ENCODE measurements around the gene SAMHD1. TPM values are rescaled to one million over a fixed set of nuclear protein-coding genes. Genes with fewer than 3 reads are reported as not detected.

SAMHD1 gene
- polyA plus RNA-seq, 2 of the 4 experiments (the other 2 are of a cell fraction) = 9.8 to 11.7 TPM

DNA sequence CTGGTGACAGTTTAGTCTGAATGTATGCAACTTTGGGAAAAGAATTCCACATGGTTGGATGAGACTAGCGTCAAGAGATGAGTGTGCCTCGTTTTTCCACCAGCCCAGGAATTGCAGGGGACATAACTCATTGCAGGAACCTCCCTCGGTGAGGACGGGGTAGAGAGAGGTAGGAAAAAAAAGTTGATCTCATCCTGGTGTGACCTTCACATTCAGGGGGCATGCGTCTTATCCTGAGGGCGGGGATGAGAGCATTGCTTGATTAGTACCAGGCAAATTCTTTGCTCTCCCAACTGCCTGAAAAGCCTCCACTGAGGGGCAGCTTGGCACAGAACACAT is 63.8 kb downstream of the SAMHD1 start:
- DNase-seq (ENCODE audit: low read depth in 1 of 2, low spot score in 1 of 2) = no peak
- ChIA-PET POLR2A (no interaction called here), CTCF (interaction anchor here (0.6 to 4.6 kb wide), 14 partner anchors 9 to 482 kb away, joined by 3 to 39 read pairs (median 6); partner anchors contain the start of gene TLDC2)
- 51% methylated on average over 6 of the region's 6 CpGs for WGBS (ENCODE audit: missing lambda C conversion rate)
- Histone ChIP-seq H3K4me1 (no peaks in the 10 kb centered on the region), H3K9me3 (no peaks in the 10 kb centered on the region), H3K27ac (no peak overlapping the region), H3K4me3 (no peak overlapping the region), H3K4me2 (no peak overlapping the region; the same call in 2 of the 3 replicates)
- FAIRE-seq = no peak
- no peak for ATAC-seq
- TF ChIP-seq RNF2 (IDR thresholded peaks at IDR 0.05; ENCODE audit: borderline replicate concordance, low read depth) (no peak), MYC (IDR thresholded peaks at IDR 0.05; ENCODE audit: borderline replicate concordance, low read length) (no peak), HOXB5 (CRISPR knock-in tag; IDR thresholded peaks at IDR 0.05) (no peak), PHF8 (IDR thresholded peaks at IDR 0.05; ENCODE audit: borderline replicate concordance, low read depth) (no peak), CHD4 (IDR thresholded peaks at IDR 0.05; ENCODE audit: borderline replicate concordance) (no peak), RFX5 (IDR thresholded peaks at IDR 0.05) (no peak), TP53 (CRISPR knock-in tag; IDR thresholded peaks at IDR 0.05) (no peak), MAZ (IDR thresholded peaks at IDR 0.05; ENCODE audit: borderline replicate concordance, low read depth, low read length) (no peak), CBX2 (IDR thresholded peaks at IDR 0.05; ENCODE audit: borderline replicate concordance, low read depth) (no peak), KDM1A (IDR thresholded peaks at IDR 0.05; ENCODE audit: low read depth) (no peak)
- TF ChIP-seq, protein P1, sequence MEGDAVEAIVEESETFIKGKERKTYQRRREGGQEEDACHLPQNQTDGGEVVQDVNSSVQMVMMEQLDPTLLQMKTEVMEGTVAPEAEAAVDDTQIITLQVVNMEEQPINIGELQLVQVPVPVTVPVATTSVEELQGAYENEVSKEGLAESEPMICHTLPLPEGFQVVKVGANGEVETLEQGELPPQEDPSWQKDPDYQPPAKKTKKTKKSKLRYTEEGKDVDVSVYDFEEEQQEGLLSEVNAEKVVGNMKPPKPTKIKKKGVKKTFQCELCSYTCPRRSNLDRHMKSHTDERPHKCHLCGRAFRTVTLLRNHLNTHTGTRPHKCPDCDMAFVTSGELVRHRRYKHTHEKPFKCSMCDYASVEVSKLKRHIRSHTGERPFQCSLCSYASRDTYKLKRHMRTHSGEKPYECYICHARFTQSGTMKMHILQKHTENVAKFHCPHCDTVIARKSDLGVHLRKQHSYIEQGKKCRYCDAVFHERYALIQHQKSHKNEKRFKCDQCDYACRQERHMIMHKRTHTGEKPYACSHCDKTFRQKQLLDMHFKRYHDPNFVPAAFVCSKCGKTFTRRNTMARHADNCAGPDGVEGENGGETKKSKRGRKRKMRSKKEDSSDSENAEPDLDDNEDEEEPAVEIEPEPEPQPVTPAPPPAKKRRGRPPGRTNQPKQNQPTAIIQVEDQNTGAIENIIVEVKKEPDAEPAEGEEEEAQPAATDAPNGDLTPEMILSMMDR (IDR thresholded peaks at IDR 0.05) = no peak
- TF ChIP-seq, protein P2, sequence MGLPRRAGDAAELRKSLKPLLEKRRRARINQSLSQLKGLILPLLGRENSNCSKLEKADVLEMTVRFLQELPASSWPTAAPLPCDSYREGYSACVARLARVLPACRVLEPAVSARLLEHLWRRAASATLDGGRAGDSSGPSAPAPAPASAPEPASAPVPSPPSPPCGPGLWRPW (IDR thresholded peaks at IDR 0.05) = no peak
- TF ChIP-seq, protein P3, sequence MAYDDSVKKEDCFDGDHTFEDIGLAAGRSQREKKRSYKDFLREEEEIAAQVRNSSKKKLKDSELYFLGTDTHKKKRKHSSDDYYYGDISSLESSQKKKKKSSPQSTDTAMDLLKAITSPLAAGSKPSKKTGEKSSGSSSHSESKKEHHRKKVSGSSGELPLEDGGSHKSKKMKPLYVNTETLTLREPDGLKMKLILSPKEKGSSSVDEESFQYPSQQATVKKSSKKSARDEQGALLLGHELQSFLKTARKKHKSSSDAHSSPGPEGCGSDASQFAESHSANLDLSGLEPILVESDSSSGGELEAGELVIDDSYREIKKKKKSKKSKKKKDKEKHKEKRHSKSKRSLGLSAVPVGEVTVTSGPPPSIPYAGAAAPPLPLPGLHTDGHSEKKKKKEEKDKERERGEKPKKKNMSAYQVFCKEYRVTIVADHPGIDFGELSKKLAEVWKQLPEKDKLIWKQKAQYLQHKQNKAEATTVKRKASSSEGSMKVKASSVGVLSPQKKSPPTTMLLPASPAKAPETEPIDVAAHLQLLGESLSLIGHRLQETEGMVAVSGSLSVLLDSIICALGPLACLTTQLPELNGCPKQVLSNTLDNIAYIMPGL (CRISPR knock-in tag; IDR thresholded peaks at IDR 0.05; ENCODE audit: borderline replicate concordance) = no peak

DNA sequence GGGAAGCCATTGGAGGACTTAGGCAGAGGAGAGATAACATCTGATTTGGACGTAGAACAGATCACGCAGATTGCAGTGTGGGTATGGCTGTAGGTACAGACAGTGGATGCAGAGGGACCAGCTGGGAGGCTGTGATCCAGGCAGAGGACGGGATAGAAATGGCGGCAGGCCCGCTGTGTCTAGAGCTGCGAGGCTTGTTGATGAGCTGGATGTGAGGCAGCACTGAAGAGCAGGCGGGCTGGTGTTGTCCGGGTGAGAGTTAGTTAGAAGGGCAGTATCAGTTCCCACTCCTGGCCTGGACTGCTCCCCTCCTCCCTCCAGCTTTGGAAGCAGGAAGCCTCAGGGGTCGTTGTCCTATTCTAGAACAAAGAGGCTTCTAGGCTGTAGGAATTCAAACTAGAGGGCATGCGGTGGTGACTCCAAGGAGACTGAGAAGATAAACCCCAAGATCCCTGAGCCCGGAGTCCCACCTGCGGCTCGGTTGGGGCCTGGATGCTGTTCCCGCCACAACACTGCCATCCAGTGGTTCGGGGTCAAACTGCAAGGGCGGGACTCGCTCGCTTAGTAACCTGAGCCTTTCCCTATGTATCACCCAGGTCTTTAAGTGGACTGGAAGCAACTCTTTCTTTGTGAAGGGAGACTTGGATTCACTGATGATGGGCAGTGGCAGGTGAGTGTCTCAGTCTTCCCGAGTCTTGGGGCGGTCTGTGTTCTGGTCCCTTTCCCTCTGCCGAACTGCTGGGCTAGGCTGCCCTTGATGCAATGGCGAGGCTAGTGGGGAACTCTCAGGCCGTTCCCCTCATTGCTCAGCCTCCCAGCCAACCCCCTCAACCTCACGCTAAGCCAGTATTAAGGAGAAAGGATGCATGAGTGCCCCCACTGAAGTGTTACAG is 64.4 kb downstream of the SAMHD1 start:
- TF ChIP-seq JUN (IDR thresholded peaks at IDR 0.05) (0 out of 5 replicates have a peak, but pooled peaks of 1 of the 2 experiments have one; percentile 19), EHMT2 (IDR thresholded peaks at IDR 0.05; ENCODE audit: low read depth) (no peak), HOXB5 (CRISPR knock-in tag; IDR thresholded peaks at IDR 0.05) (no peak), ESRRA (IDR thresholded peaks at IDR 0.05; ENCODE audit: borderline replicate concordance, low read length) (no peak), RAD21 (conservative IDR thresholded peaks at IDR 0.05 in 1 of 2, IDR thresholded peaks at IDR 0.05 in 1 of 2) (peak; percentile 93 to 96), KDM1A (IDR thresholded peaks at IDR 0.05; ENCODE audit: low read depth) (no peak), CHD4 (IDR thresholded peaks at IDR 0.05; ENCODE audit: borderline replicate concordance) (no peak), CBX8 (IDR thresholded peaks at IDR 0.05) (no peak), FOXS1 (CRISPR knock-in tag; IDR thresholded peaks at IDR 0.05) (no peak), SMC3 (IDR thresholded peaks at IDR 0.05) (peak; percentile 78), BHLHE40 (IDR thresholded peaks at IDR 0.05; ENCODE audit: low read depth, low read length) (no peak), JUNB (IDR thresholded peaks at IDR 0.05) (no peak), FOSL2 (IDR thresholded peaks at IDR 0.05) (no peak), FOSL2 (CRISPR knock-in tag; IDR thresholded peaks at IDR 0.05) (no peak)
- TF ChIP-seq, protein P1 (IDR thresholded peaks at IDR 0.05) = peak; percentile 92
- Histone ChIP-seq H3K4me2 (peak overlapping the region; percentile 60), H3K4me1 (no peaks in the 10 kb centered on the region), H3K27ac (peak overlapping the region; percentile 24 to 64; a peak in 4 of 6 replicates), H3K9me3 (no peaks in the 10 kb centered on the region), H3K4me3 (no peak overlapping the region)
- peak; percentile 93 to 97 for ATAC-seq
- DNase-seq (ENCODE audit: low read depth in 1 of 2, low spot score in 1 of 2) = peak; percentile 80 to 90
- FAIRE-seq = no peak
- WGBS (ENCODE audit: missing lambda C conversion rate) = 31% methylated on average over 24 of the region's 24 CpGs
- ChIA-PET CTCF (interaction anchor here (0.5 to 4.6 kb wide), 51 partner anchors 11 to 697 kb away, joined by 3 to 39 read pairs (median 4); partner anchors contain the start of genes RAB5IF and TLDC2), POLR2A (no interaction called here)

Measured in A549 (cell line).